Nephron progenitor cell (in vitro differentiated cells): ENCODE measurements around the gene TRIAP1.

Source experiments
- DNase-seq: peaks from one replicate; pipeline ENCODE4 v3.0.0; 2021
- H3K27ac Mint-ChIP-seq: 2 replicates; pipeline ENCODE4 v1.8.0; 2021; ENCODE audit warnings: mild to moderate bottlenecking, moderate library complexity, mixed read lengths
- H3K27me3 Mint-ChIP-seq: 2 replicates; pipeline ENCODE4 v1.8.0; 2021; ENCODE audit warnings: mild to moderate bottlenecking, low read depth, mixed read lengths; ENCODE audit not compliant: poor library complexity
- H3K36me3 Mint-ChIP-seq: 2 replicates; pipeline ENCODE4 v1.8.0; 2021; ENCODE audit warnings: low read depth, mixed read lengths
- H3K4me1 Mint-ChIP-seq: 2 replicates; pipeline ENCODE4 v1.8.0; 2021; ENCODE audit warnings: mixed read lengths
- H3K4me3 Mint-ChIP-seq: 2 replicates; pipeline ENCODE4 v1.8.0; 2021; ENCODE audit warnings: mild to moderate bottlenecking, moderate library complexity, mixed read lengths
- H3K9me3 Mint-ChIP-seq: 2 replicates; pipeline ENCODE4 v1.8.0; 2021; ENCODE audit warnings: mild to moderate bottlenecking, moderate library complexity, mixed read lengths
- CTCF ChIP-seq: fragments of 200-600 bp; sonication (generic); IDR thresholded peaks from 2 replicates; pipeline ENCODE4 v1.5.0; 2021; ENCODE audit warnings: antibody characterized with exemption

The TRIAP1 gene

GRCh38 chr12:120466560-120467315 lies 20.6 kb upstream of the TRIAP1 start:
- peak overlapping the region; percentile 66 for H3K4me3 Mint-ChIP-seq
- TF ChIP-seq CTCF = peak; percentile 52
- H3K9me3 Mint-ChIP-seq = no peaks in the 10 kb centered on the region
- H3K4me1 Mint-ChIP-seq = peaks cover 41% of the 10 kb centered on the region
- peaks cover 2% of the 10 kb centered on the region for H3K27me3 Mint-ChIP-seq
- H3K36me3 Mint-ChIP-seq = peaks cover 59% of the 10 kb centered on the region
- DNase-seq = peak; percentile 52
- H3K27ac Mint-ChIP-seq = peak overlapping the region; percentile 42

- Mint-ChIP-seq H3K4me3 (no peak overlapping the region), H3K27me3 (peaks cover 2% of the 10 kb centered on the region), H3K27ac (no peak overlapping the region), H3K36me3 (peaks cover 65% of the 10 kb centered on the region), H3K9me3 (no peaks in the 10 kb centered on the region), H3K4me1 (peaks cover 41% of the 10 kb centered on the region)
- TF ChIP-seq CTCF = no peak
- DNase-seq = no peak
These were observed 19.6 kb upstream of the TRIAP1 start for GRCh38 chr12:120465756-120466155.

- no peak for TF ChIP-seq CTCF
- no peak overlapping the region for H3K4me3 Mint-ChIP-seq
- no peaks in the 10 kb centered on the region for H3K9me3 Mint-ChIP-seq
- peaks cover 82% of the 10 kb centered on the region for H3K36me3 Mint-ChIP-seq
- peaks cover 33% of the 10 kb centered on the region for H3K4me1 Mint-ChIP-seq
- peak overlapping the region; percentile 43 for H3K27ac Mint-ChIP-seq
- DNase-seq = no peak
- no peaks in the 10 kb centered on the region for H3K27me3 Mint-ChIP-seq
These were observed 17.5 kb upstream of the TRIAP1 start for GRCh38 chr12:120463712-120464111.

- Mint-ChIP-seq H3K27me3 (no peaks in the 10 kb centered on the region), H3K9me3 (no peaks in the 10 kb centered on the region), H3K4me1 (peaks cover 18% of the 10 kb centered on the region), H3K36me3 (peaks cover 82% of the 10 kb centered on the region), H3K4me3 (no peak overlapping the region), H3K27ac (peak overlapping the region; percentile 79)
- no peak for TF ChIP-seq CTCF
- no peak for DNase-seq
These were observed 16.0 kb upstream of the TRIAP1 start for GRCh38 chr12:120462099-120462640.

GRCh38 chr12:120460157-120460556 lies 14.0 kb upstream of the TRIAP1 start:
- Mint-ChIP-seq H3K36me3 (peaks cover 80% of the 10 kb centered on the region), H3K27ac (peak overlapping the region; percentile 73), H3K4me1 (no peaks in the 10 kb centered on the region), H3K9me3 (no peaks in the 10 kb centered on the region), H3K4me3 (no peak overlapping the region), H3K27me3 (no peaks in the 10 kb centered on the region)
- no peak for TF ChIP-seq CTCF
- DNase-seq = no peak

- no peak for TF ChIP-seq CTCF
- no peaks in the 10 kb centered on the region for H3K4me1 Mint-ChIP-seq
- no peaks in the 10 kb centered on the region for H3K9me3 Mint-ChIP-seq
- H3K4me3 Mint-ChIP-seq = no peak overlapping the region
- no peaks in the 10 kb centered on the region for H3K27me3 Mint-ChIP-seq
- no peak for DNase-seq
- H3K27ac Mint-ChIP-seq = peak overlapping the region; percentile 66
- peaks cover 59% of the 10 kb centered on the region for H3K36me3 Mint-ChIP-seq
These were observed 10.9 kb upstream of the TRIAP1 start for GRCh38 chr12:120457133-120457532.
